DMS 273 (cell line): Measurements from ENCODE around the gene ADAM22.

ENCODE experiments used
- DNase-seq: peaks from one replicate; lab custom pipeline; 2025; ENCODE audit not compliant: unreplicated experiment; lab: John Stamatoyannopoulos, UW

Gene ADAM22

DNA sequence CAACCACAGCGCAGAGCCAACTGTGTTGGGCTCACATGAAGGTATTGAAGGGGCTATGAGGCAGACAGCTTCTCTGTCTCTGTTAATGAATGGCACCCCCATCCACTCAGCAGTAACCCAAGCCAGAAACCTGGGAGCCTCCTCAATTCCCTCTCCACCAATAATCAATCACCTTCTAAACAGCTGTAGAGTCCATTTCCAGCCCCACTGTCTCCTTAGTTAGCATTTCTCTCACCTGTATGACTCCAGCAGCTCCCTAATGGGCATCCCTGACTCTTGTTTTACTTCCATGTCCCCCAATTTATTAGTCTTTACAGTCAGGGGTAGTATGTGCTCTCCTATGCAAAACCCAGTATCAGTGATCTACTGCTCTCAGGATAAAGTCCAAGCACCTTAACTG lies 278.9 kb downstream of the ADAM22 start:
- DNase-seq: no peak

DNA sequence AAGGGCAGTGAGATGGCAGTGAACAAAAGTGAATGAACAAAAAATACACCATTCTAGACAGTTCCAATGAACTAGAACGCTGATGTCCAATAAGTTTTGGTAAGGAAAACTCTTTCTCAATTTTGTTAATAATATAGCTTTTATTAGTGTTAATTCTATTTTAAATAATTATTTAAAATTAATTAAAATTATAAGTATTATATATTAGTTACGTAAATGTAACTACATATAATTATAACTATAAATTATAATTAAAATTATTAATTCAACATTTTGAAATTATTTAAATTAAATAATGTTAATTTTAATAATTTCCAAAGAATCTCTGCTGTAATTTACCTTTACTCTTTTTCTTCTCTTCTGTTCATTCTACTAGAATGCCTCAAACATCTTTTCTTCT lies 280.4 kb downstream of the ADAM22 start:
- DNase-seq: no peak

DNA sequence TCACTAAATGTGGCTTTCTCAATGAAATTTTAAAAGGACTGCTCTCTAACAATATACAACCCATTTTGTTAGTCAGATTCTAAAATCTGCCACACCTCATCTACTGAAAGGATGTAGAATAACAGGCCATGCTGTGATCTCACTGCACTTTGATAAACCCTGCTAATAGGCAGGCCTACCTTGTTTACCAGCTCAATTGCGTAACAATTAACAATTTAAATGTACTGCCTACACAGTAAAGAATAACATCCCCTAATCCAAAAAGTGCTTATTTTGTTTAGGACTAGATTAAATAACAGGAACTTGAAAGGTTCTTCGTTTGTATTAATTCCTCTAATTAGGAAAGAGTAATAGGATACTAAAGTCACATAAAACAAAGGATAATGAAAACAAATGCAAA lies 281.2 kb downstream of the ADAM22 start:
- DNase-seq: no peak

DNA sequence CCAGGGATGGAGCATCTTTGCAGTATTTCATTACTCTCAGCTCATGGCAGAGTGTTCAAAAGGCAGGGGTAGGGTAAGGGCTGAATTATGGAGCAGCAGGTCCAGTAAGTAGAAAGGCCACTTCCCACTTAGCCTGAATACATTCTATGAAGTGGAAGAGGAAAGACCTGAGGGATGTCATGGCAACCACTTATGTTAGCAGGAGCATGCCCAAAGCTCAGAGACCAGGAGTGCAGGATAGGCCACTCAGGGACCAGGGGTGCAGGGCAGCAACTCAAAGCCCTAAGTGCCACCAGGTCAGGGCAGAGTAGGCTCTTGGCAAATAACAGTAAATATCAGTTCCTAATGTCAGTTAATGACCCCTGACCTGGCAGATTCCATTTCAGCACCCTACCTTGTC lies 282.2 kb downstream of the ADAM22 start:
- DNase-seq: no peak

DNA sequence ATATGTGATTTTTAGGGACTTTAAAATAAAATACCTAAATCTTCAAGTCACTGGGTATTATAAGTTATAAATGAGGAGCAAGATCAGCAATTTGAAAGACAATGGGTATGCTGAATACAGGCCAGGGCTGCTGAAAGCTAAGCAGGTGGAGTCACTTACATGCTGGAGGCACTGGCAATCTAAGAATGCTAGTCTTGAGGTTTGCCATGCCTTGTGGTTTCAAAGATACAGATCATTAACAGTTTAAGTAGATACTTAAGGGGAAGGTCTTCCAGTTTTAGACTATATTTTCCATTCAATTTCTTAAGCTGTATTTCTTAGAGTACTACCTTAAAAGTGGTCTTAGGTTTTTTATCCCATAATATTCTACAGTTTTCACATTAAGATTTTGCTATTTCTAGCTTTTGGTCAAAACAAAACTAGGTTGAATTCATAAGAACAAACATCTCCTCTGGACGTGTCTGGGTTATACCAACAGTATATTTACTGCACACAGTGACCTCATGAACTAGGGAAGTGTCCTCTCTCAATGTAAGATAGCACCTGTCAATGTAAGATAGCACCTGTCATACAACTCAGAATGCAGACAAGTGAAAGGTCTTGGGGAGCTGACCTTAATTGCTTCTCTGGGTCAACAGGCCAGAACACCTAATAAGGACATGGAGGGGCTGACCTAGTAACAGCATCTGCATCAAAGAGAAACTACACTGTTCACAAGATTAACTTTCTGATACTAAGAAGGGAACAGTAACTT lies 283.8 kb downstream of the ADAM22 start:
- DNase-seq: no peak

DNA sequence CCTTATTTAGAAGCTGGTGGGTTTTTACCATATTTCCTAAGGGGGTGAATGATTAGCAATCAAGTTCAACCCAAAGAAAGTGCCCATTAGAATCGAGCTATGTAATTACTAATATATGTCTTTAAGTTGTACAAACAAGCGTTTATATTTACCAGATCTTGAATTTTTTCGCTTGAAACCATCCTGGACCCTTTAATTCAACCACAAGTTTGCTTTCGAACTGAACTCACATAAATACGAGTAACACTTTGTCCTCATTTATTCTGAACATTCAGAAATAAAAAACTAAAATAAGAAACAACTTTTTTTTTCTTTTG lies 284.3 kb downstream of the ADAM22 start:
- no peak for DNase-seq

DNA sequence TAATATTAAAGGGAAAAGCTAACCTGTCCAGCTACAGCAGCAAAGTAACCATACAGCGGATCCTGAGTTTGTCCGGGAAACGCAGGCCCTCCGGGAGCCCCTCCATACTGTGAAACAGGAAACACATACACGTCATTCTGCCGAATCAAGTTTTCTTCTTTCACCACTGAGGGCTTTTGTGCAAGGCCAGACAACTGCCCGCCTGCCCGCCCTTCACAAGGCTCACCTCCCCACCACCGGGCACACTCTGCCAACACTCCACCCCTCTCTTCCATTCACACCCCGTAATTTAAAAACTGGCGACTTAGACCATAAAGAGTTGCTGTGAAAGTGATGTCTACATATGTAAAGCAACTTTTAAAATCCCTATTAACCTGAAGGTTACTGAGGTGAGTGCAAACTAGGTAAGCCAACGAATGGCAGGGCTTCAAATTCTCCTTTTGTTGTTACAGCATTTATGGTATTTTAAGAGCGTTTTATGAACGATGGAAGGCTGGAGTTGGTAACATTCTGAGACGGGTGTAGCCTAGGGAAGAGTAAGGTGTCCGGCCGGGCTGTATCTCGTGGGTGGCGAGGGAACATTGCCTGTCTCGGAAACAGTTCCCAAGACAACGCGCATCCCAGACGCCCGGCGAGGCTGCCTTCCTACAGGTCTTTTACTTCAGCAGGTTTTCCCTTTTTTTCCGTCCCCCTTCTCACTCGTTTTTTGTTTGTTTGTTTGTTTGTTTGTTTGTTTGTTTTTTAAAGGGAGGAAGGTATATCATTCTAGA lies 285.0 kb downstream of the ADAM22 start:
- DNase-seq: peak; percentile 72

DNA sequence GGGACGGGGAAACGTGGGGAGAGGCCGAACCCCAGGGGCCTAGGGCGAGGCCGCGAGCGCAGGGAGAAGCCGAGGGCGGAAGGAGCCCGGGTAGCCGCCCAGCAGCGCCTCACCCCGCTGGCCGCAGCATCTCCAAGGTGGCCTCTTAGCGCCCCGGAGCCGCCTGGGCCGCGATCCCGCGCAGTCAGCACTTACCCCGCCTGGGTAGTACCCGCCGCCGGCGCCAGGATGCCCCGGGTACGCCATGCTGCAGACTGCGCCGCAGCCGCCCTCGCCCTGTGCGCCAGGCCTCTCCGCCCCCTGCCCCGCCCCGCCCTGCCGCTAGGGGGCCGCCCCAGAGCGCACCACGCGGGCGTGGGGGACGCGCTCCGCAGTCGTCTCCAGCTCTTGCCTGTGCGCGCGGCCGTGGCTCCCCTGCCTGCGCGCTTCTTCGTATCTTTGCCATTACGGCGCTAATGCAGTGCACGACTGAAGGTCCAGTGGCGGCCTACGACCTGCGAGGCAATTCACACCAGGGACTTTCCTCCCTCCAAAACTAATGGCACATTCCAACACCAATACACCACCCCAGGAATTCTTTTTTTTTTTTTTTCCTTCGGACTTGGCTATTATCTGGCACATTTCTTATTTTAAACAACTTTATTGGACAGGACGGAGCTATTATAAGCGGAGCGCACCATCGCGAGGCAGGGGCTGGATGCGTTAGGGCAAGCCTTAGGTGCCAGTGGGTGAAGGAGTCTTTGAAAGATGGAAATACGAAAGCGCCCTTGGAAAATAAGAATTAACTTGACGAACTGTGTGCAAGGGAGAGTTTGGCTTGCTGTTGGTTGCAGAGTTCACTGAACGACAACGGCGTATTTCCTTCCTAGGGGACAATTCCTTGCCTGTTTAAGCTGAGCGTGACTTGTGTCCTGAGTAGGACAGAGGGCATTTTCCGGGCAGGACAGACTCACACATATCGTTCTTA lies 286.0 kb downstream of the ADAM22 start, which contains the start of gene SRI:
Gene SRI (minus strand): TSS at position 258 of the 967 bp plus-strand sequence. CDS start 12 bp downstream, at position 246.
- DNase-seq: peak; percentile 97

DNA sequence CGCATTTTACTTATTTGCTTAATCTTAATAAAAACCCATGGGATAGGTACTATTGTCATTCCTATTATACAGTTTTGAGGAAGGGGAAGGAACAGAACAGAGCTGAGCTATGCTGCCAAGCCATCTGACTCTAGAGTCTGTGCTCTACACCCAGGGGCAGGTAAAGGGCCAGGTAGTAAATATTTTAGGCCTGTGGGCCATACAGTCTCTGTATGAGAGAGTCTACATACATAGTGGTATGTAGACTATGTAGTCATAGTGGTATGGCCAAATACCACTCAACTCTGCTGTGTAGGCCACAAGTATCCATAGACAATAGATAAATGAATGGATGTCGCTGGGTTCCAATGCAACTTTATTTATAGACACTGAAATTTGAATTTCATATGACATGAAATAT lies 289.2 kb downstream of the ADAM22 start:
- DNase-seq: no peak

DNA sequence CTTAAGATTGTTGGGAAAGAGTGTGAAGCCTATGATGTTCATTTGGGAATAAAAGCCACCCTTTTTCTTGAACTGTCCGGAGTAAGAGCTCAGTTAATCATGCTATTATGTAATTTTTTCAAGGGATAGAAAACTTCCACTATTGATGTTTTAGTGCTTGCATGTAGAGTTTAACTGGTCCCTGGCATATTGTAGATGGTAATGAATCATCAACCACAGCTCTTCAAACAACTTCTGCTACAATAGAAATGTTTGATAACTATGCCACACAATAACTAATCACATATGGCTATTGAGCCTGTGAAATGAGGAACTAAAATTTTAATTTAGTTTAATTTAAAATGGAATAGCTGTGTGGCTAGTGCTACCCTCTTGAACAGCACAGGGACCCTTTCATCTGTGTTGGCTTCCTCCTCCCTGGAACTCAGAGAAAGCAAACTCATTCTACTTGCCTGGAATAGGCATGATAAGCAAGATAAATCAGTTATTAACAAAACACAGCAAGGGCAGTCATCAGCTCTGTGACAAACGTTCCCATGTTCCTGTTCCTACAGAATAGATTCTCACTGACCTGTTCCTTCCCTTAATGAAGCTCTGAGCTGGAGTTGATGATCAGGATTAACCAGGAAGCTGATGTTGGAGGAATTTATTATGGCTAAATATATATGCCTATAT lies 290.7 kb downstream of the ADAM22 start:
- DNase-seq: no peak

DNA sequence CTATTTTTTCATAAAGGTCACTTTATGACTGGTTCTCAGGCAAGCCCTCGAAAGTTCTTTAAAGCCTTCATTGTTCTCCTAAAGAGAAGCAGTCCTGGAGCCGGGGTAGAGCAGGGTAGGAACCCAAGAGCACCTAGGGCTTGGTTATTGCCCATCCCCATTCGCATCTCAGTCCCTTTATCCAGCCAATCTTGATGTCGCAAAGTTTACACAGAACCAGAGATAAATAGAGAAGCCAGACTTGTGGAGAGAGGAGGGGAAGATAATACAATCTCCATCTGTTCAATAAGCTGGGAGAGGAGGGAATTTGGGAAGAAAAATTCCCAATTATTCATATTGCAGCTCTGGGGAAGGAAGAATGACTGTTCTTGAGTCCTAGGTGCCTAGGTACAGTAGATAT lies 292.1 kb downstream of the ADAM22 start:
- DNase-seq: no peak

DNA sequence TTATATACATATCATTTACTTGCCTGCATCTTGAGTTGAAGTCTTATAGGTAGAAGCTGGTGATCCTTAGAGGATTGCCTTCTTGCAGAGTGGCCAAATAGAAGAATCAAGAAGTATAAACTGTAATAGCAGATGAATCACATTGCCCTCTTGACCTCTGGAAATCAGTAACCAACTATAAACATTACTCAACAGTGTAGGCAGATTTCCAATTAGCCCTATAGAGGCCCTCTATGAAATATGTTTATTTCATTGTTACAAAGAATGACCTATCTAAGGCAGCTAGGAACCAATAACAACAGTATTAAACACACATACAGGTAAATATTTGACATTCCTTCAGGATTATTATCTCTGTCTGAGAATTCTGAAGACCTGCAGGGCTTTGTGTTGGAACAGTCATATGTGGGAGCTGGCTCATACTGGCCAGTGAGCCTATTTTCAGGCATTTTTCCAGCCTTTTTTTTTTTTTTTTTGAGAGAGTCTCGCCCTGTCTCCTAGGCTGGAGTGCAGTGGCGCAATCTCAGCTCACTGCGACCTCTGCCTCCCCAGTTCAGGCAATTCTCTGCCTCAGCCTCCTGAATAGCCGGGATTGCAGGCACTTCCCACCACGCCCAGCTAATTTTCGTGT lies 292.9 kb downstream of the ADAM22 start:
- no peak for DNase-seq

DNA sequence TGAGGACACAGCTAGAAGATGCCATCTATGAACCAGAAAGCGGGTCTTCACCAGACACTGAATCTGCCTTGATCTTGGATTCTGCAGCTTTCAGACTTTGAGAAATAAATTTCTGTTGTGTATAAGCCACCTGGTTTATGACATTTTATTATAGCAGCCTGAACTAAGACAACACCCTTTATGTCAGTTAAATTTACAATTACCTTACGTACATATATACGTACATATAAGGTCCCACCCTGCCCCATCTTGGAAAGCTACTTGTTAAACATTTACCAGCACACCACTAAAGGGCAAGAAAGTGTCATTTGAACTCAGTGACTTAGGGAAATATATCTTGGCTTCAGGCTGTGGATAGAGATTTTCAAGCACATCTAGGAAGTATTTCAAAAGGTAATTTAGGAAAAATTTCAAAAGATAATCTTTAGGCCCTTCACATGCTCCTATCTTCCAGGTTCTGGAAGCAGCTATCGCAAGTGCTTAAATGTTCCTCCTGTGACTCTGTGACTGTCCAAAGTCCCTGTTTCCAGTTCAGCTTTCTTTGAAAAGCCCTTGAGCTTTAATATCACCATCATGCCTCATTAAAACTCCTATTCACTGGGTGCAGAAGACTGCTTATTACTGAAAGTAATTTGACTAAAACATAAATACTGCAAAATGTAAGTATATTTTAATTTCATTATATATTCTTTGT lies 295.4 kb downstream of the ADAM22 start:
- no peak for DNase-seq

DNA sequence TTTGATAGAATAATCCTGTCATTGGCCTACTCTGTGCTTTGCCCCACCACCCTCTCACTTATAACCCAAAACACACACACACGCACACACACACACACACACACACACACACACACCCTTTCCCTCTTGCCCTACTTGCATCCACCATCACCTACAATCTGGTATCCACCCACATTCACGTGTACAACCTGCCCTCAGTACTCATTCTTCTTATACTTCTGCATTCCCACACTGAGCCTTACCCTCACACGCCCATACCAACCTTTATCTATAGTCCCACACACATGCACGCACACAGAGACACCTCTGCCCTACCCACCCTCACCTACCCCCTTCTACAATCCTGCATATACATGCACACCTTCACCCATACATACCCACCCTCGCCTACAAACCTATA lies 296.6 kb downstream of the ADAM22 start:
- no peak for DNase-seq

DNA sequence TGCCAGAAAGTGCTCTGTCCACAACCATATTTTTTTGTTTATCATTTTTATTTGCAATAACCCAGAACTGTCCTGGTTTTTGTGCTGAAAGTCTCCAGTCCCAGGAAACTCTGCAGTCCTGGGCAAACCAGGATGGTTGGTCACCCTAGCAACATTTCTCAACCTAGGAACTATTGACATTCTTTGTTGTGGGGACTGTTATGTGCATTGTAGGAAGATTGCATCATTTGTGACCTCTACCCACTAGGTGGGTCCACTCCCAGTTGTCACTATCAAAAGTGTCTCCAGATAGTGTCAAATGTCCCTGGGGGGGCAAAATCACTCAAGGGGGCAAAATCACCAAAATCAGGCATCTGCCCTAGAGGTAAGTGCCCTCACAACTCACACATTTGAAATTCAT lies 299.8 kb downstream of the ADAM22 start:
- DNase-seq: no peak

DNA sequence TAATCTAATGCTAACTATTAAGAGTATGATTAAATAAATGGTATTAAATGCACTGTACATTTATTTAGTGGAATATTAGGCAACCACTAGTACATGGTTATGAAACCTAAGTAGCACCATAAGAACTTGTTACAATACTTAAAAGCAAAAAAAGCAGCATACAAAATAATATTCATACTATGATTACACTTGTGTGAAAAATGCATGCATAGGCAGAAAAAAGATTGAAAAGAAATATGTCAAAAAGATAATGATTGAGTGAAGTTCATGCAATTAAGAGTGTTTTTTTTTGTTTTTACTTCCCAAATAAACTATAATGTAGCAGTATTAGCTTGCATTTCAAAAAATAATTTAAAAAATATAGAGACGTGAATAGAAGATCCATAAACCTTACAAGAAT lies 305.8 kb downstream of the ADAM22 start:
- no peak for DNase-seq

DNA sequence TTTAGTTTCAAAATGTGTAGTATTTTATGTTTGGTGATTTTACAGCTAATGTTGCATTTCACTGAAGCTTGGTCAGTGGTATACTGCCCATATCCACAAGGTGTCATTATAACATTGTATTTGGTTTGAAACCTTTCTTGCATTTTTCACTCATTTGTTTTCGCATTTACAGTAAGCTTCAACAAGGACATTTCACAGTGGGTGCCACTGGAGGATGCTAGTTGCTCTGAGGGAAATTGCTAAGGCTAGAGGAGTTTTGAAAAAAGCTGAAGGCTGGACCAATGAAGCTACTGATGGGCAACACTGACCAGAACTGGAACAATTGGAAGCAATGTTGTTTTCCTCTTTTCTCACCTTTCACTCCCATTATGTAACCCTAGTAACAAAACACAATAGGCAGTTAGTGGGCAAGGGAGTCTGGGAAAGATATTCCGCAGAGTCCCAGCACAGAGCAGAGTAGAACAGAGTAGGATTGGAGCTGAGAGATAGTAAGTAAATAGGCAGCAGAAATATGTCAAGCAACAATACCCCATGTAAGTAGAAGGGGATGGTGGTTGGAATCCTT lies 309.4 kb downstream of the ADAM22 start:
- DNase-seq: peak; percentile 72

DNA sequence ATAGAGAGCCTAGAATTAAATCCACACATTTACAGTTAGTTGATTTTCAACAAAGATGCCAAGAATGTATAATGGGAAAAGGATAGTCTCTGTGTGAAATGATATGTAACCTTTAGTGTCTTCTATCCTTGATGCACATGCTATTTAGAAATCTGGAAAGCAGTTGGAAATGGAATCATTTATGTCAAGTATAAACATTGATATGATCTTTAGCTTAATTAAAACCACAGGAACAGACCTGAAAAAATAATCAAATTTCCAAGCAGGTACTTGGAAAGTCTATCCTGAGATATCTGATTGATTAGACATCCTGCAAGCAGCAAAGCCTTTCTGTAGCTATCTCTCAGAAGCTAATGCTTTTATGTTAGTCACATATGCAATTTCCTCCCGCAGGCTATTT lies 310.2 kb downstream of the ADAM22 start:
- no peak for DNase-seq
